GM15510 (cell line): ENCODE results near the gene MYO3B.

ENCODE experiments used
- POLR2A ChIP-seq: IDR thresholded peaks from 3 replicates; pipeline ENCODE4 v1.6.1; 2011; ENCODE audit warnings: borderline replicate concordance; ENCODE audit not compliant: insufficient read length; ENCODE audit errors: extremely low read depth

Gene MYO3B

DNA sequence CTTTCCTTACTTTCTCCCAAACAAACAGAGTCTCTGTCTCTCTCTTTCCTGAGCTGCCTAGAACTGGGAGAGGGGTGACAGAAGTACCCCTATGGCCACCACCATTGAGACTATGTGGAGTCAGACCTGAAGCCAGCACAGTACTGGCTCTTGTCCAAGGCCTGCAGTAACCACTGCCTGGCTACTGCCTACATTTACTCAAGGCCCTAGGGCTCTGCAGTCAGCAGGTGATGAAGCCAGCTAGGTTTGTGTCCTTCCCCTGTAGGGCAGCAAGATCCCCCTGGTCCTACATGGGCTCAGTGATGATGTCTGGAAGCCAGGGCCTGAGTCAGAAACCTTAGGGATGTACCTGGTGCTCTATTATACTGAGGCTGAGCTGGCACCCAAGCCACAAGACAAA lies 12.2 kb downstream of the MYO3B start:
- TF ChIP-seq POLR2A: no peak

DNA sequence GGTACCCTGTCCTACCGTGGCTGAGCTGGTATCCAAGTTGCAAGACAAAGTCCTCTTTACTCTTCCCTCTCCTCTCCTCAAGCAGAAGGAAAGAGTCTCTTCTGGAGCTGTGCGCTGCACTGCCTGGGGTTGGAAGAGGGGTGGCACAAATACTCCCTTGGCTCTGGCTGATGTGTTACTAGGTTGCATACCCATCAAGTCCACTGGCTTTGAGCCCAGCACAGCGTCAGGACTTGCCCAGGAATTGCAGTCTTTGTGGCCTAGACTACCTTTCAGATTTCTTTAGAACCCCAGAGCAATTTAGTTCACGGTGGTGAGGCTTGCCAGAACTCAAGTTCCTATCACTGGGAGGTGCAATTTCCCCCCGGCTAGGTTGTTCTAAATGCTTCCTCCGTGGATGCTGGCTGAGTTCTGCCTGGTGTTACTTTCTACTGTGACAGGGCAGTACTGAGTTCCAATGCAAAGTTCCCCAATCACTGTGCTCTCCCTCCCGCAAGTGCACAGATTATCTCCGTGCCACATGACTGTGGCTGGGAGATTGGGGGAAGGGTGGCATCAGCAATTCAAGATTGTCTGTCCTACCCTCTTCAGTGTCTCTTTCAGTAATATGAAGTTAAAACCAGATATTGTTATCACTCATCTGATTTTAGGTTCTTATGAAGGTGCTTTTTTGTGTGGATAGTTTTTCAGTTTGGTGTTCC lies 13.4 kb downstream of the MYO3B start:
- TF ChIP-seq POLR2A: no peak

- no peak for TF ChIP-seq POLR2A
Measured at GRCh38 chr2:170196963-170197362, 19.0 kb downstream of the MYO3B start.

DNA sequence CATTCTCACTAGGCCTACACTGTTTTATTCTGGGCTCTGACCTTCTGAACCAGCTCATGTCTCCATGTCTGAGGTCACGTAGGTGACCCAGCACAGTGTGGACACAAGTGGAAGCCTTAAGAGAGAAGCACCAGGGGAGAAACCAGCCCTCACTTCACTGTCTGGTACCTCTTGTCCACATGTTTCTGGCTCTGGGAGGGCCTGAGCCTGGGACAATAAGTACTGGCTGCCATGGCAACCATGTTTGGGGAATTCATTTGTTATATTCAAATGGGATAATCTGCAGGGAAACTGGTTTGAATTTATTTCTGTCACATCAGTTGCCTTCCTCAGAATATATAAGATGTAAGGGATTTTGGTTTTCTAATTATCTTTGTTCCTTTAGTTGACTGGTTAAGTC lies 23.3 kb downstream of the MYO3B start:
- no peak for TF ChIP-seq POLR2A

DNA sequence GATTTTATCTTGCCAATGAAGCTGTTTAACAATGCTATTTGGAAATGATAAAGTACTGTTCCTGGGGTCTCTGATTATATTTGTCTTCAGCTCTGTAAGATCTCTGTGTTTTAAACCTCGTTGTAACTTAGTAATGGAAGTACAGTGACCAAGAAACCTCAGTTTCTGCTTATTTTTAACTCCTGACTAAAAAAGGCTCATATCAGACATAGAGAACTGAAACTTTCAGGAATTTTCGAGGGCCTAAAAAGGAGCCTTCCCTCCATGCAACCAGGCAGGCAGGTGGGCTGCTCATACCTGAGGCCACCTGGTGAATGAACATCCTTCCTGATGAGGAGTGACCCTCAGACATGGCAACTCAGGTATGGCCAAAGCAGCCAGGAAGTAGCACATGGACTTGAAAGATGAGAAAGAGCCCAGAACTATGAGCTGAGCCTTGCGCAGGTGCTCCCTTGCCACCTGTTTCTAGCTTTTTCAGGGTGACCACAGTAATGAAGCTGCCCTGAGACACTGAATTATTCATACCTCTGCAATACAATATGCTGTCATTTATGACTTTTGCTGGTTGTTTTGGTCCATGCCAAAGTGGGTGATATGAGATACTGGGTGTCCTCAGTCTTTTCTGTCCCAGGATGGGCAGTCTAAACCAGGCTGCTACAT lies 23.9 kb downstream of the MYO3B start:
- TF ChIP-seq POLR2A: no peak

GRCh38 chr2:170202437-170202836 lies 24.5 kb downstream of the MYO3B start:
- TF ChIP-seq POLR2A: no peak

- no peak for TF ChIP-seq POLR2A
Measured at GRCh38 chr2:170204298-170204951, 26.5 kb downstream of the MYO3B start.

- no peak for TF ChIP-seq POLR2A
Measured at GRCh38 chr2:170206246-170206645, 28.3 kb downstream of the MYO3B start.

DNA sequence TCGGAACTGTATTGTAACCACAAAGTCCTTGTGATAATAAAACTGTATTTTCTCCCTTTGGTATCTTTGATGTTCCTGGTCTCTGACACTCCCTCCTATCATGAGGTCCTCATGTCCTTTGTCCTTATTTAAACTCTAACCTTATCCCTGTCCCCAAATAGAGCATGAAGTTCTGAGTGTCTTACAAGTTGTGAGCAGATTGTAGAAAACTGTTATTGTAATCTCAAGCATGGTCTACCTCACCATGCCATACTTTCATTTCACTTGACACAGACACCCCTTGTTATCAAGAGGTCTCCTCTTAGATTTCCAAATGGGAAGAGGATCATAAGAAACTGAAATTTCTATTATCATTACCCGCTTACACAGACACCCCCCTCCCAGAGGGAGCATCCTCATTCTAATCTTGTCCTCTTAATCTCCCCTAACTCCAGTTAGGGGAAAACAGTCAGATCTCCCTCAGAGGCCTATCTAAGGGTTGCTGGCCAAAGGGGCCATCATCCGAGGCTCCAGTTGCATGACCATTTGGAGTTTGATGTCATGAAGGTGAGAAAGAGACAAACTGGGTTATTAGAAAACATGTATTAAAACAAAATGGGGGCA lies 29.0 kb downstream of the MYO3B start:
- TF ChIP-seq POLR2A: no peak

GRCh38 chr2:170207901-170208300 lies 30.0 kb downstream of the MYO3B start:
- TF ChIP-seq POLR2A: no peak

DNA sequence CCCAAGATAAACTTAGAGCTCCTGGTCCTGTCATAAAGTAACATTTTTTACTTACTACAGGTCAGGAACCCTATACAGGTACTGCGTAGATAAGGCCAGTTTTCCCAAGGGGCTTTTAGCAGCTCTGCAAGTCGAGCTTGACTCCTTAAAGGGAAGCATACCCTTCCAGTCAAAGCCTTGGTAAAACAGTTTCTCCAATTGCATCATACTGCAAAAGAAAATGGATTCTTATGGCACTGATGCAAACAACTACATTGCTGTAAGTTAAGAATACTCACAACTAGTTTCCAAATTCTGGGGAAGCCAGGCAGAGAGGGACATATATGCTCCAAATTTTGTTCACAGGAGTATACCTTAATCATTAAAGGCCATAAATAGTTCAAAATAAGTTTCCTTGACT lies 31.0 kb downstream of the MYO3B start:
- TF ChIP-seq POLR2A: no peak

- no peak for TF ChIP-seq POLR2A
Measured at GRCh38 chr2:170212625-170213280, 34.8 kb downstream of the MYO3B start.

GRCh38 chr2:170213651-170214050 lies 35.7 kb downstream of the MYO3B start:
- TF ChIP-seq POLR2A: no peak

- TF ChIP-seq POLR2A: no peak
Measured at GRCh38 chr2:170214309-170214948, 36.5 kb downstream of the MYO3B start.
